Inflammatory macrophage treated with lipopolysaccharide for 4 hours (primary cell): Measurements from ENCODE around the gene TRABD2B.

Source experiments
- DNase-seq: peaks from one replicate; pipeline ENCODE4 v3.0.0-alpha.2; 2020

TRABD2B gene

DNA sequence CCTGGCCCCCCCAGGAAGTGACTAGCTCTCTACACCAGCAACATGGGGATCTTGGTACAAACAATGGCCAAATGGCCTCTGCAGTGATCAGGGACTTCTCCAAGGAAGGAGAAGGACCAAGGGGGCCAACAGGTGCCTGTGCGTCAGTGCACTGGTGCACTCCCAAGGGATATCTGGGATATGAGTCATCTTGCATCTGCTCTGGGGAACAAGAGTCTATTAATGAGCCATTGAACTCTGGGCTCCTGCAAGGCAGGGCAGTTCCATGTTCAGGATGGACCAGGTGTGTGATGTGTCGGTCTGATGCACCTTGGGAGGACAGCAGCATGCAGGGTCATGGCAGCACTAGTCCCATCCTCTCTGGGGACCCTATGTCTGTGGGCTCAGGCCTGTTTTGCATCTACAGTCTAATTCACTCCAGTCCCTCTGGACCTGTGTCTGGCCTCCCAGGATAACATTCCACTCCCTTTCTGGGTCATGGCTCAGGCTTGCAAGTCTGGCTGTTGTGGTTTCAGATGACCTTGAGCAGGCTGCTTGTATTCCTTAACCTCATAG is 125.3 kb downstream of the TRABD2B start:
- no peak for DNase-seq

DNA sequence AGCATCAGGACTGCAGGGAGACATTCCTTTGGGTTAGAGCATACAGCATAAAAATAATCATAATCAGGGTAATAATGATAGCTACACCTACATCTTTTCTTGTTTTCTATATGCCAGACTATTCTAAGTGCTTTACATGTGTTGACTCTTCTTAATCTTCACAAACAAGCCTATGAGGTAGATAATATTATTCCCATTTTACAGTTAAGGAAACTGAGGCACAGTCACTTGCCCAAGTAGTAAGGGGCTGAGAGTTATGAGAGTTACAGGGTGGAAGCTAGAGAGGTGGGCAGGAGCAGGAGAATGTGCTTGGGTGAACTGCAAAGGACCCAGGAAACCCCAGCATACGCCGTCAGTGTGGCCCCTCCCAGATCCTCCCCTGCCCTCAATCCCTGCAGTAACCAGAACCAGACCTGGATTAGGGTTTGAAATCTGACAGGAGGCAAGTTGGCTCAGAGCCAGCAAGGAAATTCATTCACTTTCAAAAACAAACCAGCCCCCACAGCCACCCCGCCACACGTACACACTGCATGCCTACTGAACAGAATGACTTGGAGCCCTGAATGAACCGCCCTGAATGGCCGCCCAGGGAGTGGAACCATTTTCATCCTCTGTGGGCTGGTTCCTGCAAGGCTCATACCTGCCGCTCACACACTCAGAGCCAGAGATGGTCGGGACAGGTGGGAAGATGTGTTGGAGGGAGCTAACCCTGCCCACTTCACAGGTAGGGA is 126.1 kb downstream of the TRABD2B start:
- no peak for DNase-seq

DNA sequence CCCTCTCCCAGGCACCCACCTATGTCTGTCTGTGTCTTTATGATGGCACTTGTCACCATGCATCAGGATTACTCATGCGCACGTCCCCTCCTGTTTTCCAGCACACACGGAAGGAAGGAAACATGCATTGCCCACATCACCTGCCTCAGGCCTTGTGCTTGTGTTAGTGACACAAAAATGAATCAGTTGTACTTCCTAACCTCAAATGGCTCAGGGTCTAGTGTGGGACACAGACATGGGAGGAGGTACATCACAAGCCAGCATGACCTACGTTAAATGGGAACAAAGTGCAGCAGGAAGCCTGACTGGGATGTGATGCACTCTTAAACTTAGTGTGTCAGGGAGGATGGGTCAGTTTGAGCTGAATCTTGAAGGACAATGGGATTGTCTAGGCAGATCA is 126.7 kb downstream of the TRABD2B start:
- no peak for DNase-seq

DNA sequence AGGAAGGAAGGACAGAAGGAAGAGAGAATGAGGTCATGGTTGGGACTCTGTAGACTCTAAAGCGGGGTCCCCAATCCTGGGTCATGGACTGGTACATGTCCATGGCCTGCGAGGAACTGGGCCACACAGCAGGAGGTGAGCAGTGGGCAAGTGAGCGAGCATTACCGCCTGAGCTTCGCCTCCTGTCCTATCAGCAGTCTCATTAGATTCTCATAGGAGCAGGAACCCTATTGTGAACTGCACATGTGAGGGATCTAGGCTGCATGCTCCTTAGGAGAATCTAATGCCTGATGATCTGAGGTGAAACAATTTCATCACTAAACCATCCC is 128.9 kb downstream of the TRABD2B start:
- no peak for DNase-seq

DNA sequence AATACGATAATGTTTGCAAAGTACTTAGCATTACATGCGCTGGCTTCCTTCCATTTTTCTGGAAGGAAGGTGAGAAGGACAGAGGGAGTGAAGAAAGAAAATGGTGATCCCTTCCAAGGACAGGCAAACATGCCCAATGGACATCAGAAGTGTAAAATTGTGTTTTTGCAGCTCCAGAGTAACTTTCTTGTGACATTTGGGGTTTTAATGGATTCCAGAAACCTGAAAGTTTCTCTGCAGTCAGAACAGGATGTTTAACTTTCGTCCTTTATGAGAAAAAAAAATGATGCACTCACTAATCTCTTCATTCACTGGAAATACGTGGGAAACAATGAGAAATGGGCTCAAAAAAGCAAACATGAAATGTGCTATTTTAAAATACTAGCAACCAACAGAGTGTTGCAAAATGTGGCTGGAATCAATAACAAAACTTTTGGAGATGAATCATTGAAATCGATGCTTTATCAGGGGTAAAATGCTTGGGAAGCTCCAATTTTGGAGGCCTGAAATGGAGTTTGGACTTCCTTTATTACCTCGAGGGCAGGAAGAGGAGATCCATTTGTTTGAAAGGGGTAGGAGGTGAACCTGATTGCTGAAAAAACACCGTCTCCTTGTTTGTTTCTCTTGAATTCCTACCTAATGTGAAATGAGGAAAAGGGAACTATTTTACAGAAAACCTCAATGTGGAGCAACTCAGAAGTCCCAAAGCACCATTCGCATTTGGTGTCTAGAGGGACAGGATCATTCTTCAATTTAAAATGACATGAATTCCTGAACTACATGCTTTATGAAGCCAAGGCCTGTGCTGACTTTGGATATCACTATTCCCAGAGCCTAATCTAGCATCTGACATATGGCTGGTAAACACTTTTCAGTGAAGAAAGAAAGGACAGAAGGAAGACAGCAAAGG is 129.5 kb downstream of the TRABD2B start:
- no peak for DNase-seq

DNA sequence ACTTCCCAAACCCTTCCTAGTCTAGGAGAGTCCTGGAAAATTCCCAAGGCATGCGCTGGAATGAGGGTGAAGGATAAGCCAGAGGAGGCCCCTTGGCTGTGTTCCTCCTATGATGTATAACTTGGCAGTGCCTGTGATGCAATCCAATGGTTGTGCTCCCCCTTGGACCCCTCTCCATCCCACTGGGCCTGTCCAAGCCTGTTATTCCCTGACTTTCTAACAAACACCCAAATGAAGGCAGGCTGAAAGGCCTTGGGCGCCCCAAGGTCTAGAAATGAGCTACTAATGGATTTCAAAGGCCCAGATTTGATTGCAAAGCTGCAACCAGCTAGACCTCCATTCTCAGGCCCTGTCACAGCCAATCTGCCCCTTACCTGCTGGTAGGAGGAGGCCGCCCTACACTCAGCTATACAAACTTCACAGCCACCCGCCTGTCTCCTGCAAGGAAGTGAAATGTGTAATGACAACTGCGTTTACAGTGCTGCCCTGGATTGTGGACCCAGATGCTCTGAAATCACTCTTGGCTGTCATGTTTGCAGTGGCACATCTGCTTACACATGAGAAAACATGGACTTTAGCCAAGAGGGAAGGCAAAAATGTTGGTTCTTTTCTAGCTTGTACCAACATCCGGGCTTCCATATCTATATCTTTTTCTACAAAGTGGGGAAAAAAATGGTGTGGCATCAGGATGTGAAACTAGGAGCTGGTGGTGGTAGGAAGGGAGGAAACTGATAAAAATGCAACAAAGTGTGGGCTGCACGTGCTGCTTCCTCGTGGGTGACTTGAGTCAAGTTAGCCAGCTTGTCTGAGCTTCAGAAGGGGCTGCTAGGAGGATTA is 130.4 kb downstream of the TRABD2B start:
- no peak for DNase-seq

DNA sequence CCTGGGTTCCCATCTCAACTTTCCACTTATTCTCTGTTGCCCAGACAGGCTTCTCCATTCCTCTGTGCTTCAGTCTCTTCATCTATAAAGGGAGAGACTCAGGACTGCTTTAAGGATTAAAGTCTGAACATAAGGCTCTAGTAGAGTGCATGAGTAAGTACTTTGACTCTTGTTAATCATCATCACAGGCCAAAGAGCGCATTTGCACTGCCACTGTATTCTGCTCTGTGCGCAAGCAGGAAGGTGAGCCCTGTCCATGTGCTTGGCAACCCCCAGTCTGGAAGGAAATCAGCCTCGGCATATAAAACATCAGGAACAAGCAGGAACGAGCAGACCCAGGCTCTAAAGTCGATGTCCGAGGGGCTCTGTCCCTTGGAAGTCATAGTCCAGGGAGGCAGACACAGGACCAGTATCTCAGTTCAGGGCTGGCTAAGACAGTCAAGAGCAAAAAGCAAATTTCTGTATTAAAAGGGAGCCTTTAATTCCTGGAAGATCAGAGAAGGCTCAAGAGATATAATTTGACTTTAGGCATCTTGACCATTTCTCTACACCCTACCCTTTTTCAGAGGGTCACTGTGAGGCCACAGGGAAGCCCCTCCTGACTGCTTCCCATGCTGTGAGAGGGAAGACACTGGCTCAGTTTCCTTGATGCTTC is 131.2 kb downstream of the TRABD2B start:
- DNase-seq: no peak

DNA sequence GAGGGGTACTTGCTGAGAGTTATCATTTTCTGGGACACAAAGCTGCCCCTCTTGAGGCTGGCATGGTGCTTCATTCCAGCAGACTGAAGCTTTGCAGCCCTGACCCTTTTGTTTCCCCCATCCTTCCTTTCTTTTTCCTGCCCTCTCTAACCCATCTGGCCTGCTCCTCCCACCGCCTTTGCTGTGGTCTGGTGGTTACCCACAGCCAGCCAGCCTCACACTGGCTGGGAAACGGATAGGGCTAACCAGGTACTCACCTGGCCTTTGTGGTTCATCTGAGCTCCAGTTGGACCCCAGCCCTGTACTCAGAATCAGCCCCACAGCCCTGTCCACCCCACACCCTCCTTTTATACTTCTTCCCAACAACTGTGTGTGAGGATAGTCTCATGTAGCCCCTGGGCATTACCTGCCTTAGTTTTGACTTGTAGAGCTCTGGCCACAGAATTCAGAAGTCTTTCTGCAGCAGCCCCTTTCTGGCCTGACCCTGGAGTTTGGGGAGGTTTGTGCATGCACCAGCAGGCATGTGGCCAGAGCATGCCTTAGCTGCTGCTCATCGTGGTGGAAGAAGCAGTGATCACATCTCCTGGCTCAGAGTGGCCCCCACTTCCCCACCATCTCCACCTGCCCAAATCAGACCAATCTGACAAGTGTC is 138.0 kb downstream of the TRABD2B start:
- no peak for DNase-seq

DNA sequence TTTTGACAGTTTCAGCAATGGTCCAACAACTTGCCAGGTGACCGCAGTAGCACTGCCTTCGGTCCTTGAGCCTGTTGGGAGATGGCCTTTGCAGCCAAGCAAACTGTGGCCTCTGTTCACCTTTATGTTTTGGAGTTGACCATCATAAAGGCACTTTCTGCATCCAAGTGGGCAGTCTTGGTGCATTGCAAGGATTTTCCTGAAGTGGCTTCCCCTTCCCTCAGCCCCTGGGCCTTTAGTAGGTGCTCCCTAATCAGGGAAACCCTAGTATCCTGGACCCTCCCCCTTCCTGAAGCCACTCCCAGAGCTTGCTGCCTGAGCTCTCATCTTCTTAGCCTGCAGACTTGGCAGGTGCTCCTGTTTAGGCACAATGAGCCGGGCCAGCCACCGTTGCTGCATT is 140.2 kb downstream of the TRABD2B start:
- no peak for DNase-seq

DNA sequence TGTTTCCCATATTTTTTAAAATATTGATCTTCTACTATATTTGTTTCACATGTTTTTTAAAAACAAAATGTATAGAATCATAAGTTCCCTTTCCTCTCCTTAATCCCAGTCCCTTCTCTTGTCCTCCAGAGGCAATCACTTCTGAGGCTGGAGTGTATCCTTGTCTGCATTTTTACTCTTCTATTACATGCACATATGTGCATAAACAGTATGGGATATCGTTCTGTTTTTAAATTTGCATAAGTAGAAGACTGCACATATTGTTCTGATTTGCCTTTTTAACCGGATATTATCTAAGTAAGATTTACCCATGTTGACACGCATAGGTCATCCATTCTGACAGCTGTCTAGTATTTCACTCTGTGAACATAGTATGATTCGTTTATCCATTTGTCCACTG is 142.0 kb downstream of the TRABD2B start:
- DNase-seq: no peak

DNA sequence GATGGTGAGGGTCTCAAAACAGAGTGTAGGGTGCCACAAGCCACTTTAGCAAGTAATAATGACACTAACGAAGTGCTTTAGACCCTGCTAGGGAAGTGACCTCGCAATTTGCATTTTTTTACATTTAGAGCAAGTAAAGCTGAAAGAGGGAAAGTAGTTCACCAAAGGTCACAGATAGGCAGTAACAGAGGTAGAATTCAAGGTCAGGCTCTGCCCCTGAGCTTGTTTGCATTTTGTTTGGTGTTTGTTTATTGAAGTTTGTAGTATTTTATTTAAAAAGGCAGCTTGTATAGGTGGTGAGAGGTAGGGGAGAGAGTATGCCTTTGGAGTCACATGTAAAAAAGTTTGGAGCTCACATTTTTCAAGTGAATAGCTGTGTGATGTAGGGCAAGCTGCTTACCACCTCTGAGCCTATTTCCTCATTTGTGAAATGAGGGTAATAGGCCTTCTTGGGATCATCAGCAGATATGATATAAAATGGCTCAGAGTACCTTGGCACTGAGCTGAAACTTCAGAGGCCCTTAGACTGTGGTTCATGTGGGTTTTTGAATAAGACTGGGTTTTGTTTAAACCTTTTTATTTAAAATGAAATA is 142.5 kb downstream of the TRABD2B start:
- DNase-seq: no peak

DNA sequence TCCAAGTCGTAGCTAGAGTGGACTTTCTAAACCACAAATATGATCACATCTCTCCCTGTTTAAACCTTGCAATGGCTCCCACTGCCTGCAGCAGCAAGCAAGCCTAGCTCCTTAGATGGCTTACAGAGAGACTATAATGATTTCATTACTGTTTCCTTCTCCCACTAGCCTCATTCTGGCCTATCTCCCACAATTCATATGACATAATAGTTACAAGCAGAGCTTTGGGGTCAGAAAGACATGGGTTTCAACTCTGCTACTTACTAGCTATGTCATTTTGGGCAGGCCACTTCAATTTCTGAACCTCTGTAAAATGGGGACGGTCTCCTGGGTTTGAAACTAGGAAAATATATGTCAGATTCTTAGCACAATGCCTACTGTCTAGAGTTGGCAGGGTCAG is 143.3 kb downstream of the TRABD2B start:
- no peak for DNase-seq

DNA sequence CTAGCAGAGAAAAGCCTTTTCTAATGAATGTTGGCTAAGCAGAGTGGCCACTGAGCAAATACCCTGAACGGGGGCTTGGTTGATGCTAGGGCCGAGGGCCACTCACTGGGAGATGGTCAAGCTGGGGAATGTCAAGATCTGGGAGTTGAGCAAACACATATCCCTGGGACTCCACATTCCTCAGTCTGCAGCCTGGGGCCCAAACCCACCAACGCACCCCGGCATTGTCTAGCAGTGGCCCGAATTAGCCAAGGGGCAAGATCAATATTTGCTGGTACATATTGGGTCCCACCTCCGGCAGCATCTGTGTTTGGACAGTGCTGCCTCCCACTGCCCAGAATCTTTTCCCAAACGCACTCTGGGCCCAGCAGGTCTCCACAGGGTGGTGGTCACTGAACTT is 144.1 kb downstream of the TRABD2B start:
- DNase-seq: no peak

DNA sequence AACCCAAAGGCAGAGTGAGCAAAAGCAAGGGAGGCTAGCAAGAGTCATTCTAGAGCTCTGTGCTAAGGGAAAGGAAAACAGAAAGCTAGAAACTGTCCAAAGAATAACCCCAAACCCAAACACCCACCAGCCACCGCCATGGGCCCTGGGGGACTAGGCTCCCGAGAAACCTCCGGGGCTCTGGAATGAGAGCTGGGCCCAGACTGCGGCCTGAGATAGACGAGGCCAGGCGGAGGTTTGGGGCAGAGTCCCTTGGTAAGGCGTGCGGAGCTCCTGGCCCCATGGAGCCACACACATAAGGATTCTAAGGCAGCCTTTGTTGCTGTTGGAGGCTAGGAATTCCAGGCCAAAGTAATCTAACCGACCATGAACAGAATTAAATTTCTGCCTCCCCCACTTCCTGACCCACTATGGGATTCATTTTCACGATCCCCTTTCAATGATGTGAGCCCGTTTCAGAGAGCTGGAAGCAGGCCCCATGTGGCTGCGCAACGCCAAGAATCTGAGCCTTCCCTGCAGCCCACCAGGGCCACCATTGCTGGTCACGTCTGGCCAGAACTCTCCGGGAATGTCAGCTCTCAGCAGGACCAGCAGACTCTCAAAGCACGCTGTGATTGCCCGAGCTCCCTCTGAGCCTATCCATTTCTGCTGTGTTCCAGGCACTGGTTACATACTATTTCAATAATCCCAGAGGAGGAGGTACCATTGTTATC is 145.0 kb downstream of the TRABD2B start:
- no peak for DNase-seq

DNA sequence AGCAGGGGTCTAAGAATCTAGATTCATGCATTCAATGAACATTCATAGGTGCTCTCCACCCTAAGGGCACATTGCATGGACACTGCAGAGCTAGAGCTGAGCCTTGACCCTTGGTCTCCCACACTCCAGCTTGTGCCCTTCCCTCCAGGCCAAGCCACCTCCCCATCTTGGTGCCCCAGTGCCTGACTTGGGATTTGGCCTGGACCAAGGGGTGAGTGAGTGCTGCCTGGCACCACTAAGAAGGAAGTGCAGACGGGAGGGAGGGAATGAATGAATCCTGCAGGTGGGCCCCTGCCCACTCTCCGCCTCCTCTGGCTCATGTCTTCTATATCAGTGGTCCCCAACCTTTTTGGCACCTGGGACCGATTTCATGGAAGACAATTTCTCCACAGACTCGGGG is 146.7 kb downstream of the TRABD2B start:
- DNase-seq: no peak

DNA sequence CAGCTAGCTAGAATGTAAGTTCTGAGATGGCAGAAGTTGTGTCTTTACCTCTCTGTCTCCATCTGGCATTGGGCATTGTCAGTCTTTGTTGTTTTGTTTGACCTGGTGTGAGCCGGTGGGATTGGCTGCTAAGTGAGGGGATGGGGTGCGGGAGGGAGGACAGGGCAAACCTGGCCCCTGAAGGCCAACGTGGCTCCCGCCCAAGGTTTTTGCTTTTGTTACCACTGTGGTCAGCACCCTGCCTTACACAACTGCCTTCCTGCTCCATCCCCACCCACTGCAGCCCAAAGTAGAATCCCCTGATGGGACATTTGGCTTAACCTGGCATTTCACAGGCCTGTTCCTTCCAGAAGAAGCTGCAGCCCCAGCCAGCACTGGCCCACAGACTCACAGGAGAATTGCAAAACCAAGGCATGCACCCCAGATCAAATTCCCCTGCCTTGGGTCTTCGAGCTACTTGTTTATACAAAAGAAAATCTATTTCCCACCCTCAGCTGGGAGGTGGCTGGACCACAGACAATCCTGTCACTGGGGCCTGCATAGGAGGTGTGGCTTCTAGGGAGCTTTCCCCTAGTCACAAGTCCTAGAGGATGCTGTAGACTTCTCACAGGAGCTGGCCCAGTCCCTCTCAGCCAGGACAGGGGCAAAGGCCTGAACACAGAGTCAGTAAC is 147.5 kb downstream of the TRABD2B start:
- DNase-seq: no peak

DNA sequence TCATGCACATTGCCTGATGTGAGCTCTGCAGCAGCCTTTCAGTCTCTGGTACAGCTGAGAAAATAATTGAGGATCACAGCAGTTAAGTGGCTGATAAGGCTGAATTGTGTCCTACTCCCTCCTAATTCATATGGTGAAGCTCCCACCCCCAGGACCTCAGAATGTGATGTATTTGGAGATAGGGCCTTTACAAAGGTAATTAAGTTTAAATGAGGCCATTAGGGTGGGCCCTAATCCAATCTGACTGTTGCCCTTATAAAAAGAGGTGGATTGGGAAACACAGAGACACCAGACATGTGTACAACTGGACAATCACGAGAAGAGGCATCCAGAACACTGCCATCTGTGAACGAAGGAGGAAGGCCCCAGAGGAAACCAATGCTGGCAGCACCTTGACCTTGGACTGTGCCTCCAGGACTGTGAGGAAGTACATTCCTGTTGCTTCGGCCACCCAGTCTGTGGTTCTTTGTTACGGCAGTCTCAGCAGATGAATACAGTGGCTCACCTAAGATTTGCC is 148.1 kb downstream of the TRABD2B start:
- DNase-seq: no peak

DNA sequence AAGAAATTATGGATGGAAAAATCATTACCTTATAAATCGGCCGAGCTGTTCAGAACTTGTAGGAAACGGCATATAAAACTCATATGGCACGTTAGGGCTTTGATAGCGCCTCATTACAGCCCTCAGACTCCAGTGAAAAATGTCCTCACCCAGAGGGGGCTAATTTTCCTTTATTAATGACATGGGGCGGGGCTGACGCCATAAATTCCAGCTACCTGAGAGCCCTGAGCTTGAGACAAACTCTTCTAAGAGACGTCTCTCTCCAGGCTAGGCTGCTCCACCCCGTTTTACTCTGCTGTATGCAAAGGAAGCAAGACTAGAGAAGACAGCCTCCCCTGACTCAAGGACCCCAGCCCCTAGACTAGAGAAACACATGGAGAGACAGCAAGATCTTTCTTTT is 149.4 kb downstream of the TRABD2B start:
- no peak for DNase-seq

DNA sequence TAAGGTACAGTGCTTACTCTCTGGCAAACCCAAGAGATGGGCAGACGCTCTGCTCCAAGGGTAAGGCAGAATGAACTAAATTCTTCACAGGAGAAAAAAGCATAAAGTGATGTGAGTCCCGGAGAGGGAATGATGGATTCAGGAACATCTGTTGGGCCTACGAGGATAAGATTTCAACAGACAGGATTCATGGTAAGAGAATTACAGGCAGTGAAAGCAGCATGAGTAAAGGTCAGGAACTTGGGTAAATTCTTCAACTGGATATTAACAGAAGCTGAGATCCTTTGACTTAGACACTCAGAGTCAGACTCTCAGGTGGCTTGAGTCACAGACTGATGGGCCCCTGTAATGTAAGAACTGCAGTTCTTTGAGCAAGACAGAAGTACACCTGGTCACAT is 152.6 kb downstream of the TRABD2B start:
- DNase-seq: no peak
